ENCODE data around the gene PADI2.
"Not testable (repeated sequence)": the region's sequence is repeated elsewhere in the genome, so short reads cannot be mapped to it uniquely, and the experiment has no call there.

Gene PADI2

GRCh38 chr1:17081439-17081838, 37.8 kb downstream of the PADI2 start:
- DNase-seq (ENCODE audit: low read depth in 2 of 2): no peak

DNA sequence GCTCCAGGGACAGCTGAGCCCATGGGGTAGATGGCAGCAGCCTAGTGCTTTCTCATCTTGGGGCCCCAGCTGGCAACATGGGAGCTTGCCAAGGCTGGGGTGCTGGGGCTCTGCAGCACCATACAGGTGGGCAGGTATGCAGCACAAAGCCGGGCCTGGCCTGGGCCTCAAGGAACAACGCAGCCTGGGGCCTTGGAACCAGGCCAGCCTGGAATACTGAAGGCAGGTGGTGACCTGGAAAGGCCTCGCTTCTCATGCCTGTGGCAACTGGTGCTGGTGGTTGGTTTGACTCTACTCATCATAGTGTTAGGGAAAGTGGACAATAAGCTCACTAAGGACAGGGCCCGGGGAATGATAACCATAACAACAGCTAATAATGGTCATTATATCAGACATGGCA, 38.4 kb downstream of the PADI2 start:
- no peak for DNase-seq (ENCODE audit: low read depth in 2 of 2)

DNA sequence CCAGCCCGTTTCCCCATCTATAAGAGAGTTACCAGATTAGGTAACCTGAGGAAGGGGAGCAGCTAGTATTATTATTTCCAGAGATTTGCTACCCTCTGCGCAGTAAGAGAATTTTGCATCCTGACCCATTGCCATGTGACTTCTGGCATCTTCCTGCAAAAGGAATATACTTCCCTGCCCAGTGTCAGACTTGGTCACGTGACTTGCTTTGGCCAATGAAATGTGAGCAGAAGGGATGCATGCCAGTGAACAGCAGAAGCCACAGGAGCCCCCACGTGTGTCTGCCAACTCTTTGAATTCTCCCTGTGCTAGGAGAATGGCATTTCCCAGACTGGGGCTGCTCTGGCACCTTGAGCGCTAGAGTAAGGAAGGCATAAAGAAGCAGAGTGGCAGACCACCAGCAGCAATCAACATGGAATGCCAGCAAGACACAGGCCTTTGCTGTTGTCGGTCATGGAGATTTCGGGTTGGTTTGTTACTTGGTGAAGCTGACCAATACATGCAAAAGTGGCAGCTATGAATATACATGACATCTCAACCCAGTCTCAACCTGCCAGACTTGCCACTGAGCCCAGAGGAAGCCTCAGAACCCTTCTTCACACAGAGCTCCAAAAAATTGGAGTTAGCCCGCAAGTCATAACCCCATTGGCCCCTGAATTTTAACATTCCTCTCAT, 39.0 kb downstream of the PADI2 start:
- DNase-seq (ENCODE audit: low read depth in 2 of 2): no peak

DNA sequence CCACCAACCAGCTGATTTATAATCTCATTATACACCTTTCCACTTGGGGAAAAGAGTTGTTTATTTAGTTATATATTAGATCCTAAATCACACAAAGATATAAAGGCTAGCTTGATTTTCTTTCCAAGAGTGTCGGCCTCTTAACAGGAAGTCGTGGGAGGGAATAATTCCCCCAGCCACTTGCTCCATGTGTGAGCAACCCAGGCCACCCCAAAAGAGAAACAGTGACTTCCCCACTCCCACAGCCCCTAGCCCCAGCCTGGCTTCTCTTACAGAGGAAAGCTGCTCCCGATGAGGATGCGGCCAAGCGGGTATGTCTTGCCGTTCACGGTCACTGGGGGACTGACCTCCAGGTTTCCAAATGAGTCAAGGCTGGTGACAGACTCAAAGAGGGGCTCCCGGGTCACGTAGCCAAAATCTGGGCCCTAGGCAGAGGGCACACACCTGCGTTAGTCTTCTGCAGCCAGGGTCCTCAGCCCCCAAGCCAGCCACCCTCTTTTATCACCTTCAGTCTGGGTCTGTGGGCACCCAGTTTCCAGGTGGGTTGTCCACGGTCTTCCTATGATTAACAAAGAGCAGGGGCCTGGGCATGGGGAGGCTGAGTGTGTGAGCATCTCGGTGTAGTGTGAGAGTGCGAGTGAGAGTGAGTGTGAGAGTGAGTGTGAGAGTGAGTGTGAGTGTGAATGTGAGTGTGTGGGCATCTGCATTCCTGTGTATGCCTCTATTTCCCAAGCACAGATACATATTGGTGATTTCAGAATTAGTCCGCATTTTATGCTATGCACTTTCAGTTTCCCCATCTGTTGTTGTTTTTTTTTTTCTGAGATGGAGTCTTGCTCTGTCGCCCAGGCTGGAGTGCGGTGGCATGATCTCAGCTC, 40.0 kb downstream of the PADI2 start:
- DNase-seq (ENCODE audit: low read depth in 2 of 2): no peak

- DNase-seq (ENCODE audit: low read depth in 2 of 2): no peak
Observed at GRCh38 chr1:17075470-17076255, 43.6 kb downstream of the PADI2 start.

DNA sequence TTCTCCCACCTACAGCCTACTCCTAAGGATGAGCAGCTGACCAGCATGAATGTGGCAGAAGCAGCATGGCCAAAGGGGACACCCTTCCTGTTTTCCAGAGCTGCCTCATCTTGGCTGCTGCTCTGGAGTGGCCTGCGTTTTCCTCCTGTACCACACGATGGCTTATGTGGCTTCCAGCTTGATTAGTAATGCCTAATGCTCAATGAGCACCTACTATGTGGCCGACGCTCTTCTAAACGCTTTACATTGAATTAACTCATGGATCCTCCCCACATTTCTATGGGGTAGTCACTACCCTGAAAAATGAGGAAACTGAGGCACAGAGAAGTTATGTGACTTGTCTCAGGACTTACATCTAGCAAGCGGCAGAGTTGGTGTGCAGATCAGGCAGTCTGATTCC, 47.5 kb downstream of the PADI2 start:
- no peak for DNase-seq (ENCODE audit: low read depth in 2 of 2)

GRCh38 chr1:17070163-17070525, 49.1 kb downstream of the PADI2 start:
- DNase-seq (ENCODE audit: low read depth in 2 of 2): no peak

DNA sequence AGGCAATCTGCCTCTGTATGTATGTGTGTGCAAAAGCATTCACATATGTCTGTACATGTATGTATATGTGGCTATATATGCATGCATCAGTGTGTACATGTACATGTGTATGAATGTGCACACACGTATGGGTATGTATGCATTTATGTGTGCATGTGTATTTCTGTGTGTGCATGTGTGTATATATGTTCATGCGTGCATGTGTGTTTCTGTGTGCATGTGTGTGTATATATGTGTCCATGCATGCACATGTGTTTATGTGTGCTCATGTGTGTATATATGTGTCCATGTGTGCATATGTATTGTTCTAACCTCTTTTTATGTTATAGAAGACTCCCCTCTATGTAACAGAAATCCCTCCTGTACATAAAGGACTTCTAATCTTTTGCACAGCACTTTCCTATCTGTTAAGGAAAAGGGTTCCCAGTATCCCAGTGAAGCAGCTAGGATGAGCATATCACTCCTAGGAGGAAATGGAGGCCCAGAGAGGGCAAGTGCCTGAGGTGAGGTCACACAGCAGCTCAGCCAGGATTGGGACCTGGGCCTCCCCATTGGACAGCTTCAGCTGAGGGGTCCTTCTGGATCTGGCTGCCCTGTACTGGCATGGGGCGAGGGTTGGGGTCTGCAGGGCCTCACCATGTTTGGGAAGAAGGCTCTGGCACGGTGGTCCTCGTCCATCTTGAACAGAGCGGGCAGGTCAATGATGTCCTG, 49.6 kb downstream of the PADI2 start:
- no peak for DNase-seq (ENCODE audit: low read depth in 2 of 2)

DNA sequence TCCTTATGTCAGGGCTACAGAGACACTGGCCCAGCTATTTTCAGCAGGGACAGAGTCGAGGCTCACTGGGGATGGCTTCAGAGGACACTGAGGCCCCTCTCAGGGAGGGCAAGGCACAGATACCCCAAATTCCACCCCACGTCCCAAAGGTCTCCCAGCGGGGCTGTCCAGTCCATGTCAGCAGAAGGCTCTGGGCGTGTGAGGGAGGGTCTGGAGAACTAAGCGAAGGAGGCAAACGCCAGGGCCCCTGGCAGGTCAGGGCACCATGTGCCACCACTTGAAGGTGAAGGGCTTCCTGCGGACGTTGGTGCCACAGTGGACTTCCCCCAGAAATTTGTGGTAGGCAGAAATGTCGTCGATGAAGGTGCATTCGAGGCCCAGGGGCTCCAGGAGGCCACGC, 50.5 kb downstream of the PADI2 start:
- no peak for DNase-seq (ENCODE audit: low read depth in 2 of 2)

GRCh38 chr1:17067465-17068240, 51.6 kb downstream of the PADI2 start:
- no peak for DNase-seq (ENCODE audit: low read depth in 2 of 2)

GRCh38 chr1:17067069-17067426, 52.2 kb downstream of the PADI2 start:
- no peak for DNase-seq (ENCODE audit: low read depth in 2 of 2)

- DNase-seq (ENCODE audit: low read depth in 2 of 2): no peak
Observed at GRCh38 chr1:17066361-17067068, 52.7 kb downstream of the PADI2 start.

- no peak for DNase-seq (ENCODE audit: low read depth in 2 of 2)
Observed at GRCh38 chr1:17065666-17066065, 53.6 kb downstream of the PADI2 start.

DNA sequence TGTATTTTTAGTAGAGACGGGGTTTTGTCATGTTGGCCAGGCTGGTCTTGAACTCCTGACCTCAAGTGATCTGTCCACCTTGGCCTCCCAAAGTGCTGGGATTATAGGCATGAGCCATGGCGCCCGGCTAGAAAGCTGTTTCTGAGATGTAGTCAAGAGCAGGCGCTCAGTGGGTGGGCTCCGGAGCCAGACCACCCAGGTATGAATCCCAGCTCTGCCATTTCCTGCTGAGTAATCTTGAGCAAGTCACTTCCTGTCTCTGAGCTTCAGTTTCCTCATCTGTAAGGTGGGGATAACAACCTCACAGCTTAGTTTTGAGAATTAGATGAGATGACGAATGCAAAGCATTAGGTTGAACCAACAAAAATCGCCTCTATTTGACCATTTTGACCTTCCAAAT, 56.5 kb downstream of the PADI2 start:
- not testable (repeated sequence) for DNase-seq (ENCODE audit: low read depth in 2 of 2)

- DNase-seq (ENCODE audit: low read depth in 2 of 2): no peak
Observed at GRCh38 chr1:17061892-17062291, 57.4 kb downstream of the PADI2 start.

DNA sequence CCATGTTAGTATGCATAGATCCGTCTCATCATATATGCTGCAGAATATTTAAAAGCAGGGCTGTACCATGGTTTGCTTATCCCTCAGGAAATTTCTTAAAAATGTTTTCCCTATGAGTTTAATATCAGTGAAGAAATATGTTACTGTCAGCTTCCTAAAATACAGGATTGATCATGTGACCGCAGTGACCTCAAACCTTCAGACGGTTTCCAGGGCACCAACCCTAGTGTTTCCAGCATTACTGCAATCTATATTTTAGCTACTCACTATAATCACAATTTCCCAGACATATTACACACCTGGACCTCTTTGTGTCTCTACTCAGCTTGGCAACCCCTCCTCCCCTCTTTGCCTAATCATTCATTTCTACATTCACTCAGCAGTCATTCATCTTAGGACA, 57.8 kb downstream of the PADI2 start:
- DNase-seq (ENCODE audit: low read depth in 2 of 2): no peak

DNA sequence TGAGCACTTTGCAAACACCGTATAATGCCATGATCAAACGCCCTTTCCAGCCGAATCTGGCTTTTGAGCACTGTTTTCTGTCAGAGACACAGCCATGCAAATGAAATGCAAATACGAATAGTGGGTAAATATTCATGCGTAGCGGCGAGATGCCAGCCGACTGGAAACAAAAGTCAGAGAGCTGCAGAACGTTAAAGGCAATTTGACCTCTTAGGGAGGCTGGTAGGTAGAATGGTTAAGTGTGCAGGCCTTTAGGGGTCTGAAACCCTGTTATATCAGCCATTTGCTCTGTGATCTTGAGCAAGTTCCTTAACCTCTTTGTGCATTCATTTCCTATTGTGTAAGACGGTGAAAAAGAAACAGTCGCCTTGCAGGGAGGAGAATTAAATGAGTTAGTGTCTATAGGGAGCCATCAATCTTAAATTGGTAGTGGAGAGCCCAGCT, 58.9 kb downstream of the PADI2 start:
- no peak for DNase-seq (ENCODE audit: low read depth in 2 of 2)

DNA sequence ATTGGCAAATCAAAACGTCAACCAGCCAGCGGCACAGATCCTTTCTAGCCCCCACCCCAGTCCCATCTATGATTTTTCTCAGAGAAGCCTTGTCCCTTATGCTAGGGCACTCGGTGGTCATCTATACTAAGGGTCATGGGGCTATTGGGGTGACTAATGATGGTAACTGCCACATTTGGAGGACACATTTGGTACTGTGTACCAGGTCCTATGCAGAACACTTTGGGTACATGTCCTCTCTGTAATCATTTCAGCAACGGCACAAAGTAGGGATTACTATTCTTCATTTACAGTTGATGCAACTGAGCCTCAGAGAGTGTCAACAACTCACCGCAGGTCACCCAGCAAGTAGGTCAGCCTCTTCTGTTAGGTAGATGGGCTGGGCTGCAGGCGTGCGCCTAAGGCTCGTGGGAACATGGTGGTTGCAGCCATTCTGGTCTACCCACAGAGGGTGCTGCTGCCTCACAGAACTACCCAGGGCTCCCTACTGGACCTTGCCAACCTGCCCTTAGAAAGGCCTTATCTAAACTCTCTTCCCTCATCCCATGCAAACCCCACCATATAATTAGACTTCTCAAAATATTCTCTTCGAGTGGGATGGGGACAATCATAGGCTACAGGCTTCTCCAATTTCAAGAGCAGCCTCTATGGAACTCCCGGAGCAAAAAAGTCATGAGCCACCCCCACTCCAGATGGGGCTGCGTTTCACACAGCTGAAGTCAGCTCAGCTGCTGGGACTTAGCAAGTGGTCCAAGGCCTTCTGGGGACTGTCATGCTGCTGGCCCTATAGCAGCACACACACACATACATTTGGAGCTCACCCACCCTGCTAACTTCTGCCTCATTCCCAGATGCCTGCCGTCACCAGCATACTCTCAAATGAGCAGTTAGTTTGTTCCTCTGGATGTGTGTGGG, 59.6 kb downstream of the PADI2 start:
- DNase-seq (ENCODE audit: low read depth in 2 of 2): peak in 1 of 2 experiments; percentile 16

GRCh38 chr1:17056551-17056950, 62.7 kb downstream of the PADI2 start:
- no peak for DNase-seq (ENCODE audit: low read depth in 2 of 2)

Data from stimulated activated CD4-positive, alpha-beta T cell treated with anti-CD3 and anti-CD28 coated beads, Interleukin-12 subunit alpha, Interleukin-12 subunit beta, amount 100 ng/mL, for 24 hours (primary cell).